Measurements from ENCODE around the gene DNER.

DNER gene

DNA sequence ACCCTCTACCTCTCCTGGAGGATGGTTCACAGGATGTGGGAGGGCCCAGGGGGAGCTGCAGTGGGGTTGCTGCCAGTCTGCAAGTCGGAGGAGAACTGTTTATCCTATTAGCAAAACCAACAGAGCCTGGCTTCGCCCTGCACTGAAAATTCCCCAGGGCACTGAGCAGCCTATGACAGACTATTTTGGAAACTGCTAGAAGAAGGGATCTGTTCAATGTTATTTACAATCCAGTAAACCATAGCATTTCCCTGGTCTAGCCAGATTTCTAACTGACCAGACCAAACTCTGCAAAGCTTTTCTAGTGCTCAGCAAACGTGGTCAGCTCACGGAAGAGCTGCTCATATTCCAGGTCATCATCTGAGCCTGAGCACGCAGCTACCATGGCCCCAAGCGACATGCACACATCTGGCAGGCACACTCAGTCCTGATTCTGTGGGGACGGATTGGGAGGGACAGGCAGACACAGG, 378.4 kb downstream of the DNER start:
- DNase-seq (ENCODE audit: low read depth), result no peak

DNA sequence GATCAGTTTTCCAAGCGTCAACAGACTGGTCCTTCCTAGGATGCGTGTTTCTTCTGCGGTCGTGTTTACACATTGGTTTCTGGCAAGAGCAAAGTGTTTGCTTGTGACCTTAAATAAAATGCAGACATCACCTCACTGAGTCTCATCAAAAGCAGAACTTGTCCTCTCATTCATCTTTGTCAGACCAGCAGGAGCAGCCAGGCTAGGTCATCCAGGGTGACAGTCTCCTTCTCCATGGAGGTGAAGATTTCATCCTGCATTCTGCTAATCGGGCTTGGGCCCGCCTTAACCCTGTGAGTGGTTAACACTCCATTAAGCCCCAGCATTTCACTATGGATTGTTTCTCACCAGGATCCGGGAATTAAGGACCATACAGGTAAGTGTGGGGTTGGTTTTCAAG, 379.0 kb downstream of the DNER start:
- DNase-seq (ENCODE audit: low read depth), result no peak

DNA sequence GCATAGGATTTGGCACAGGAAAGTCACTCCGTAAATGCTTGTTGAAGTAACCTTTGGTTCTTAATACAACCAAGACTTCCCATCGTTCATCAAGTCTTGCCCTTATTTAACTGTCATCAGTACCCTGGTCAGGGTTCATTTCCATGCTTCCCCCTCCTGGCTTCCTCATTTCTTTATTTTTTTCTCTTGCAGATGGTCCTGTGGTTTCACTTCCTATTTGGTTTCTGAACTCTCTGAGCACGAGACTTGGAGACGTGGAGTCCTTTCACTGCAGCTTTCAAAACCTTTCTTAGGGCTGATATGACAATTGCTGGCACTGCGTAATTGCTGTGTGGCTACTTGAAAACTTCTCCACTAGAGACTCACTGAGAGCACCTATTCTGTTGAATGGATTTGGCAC, 383.4 kb downstream of the DNER start:
- DNase-seq (ENCODE audit: low read depth), result no peak

DNA sequence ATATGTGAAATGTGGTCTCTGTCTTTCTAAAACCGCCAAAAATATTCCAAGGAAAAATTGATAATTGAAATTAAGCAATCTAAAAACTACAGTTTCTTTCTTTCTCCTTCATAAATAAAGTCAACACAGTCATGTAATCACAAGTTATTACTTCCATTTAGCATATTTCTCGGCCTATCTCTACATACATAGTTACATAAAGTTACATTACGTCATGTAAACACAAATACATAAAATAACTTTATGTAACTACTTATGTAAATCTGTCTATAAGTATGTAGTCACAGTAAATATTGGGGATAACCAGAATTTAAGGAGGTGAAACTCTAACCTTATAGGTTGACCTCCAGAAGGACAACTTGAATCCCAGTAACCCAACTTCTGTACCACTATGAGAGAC, 394.8 kb downstream of the DNER start:
- DNase-seq (ENCODE audit: low read depth), result no peak

DNA sequence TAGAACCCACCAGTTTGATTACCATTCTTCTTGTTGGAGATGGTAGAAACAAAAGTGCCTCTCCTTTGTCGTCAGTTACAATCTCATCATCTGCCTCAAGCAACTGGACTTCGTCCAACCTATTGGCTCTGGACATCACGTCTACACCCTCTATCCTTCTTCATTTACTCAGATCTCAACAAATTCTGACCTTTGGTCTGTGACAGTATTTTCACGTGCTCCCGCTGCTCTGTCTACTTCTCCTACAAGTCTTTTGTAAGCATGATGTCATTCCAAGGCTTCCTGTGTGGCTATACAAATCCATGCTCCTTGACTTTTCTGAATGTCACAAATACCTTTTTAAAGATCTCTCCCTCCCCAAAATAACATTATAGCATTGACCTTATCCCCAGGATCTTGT, 400.2 kb downstream of the DNER start:
- no peak for DNase-seq (ENCODE audit: low read depth)

DNA sequence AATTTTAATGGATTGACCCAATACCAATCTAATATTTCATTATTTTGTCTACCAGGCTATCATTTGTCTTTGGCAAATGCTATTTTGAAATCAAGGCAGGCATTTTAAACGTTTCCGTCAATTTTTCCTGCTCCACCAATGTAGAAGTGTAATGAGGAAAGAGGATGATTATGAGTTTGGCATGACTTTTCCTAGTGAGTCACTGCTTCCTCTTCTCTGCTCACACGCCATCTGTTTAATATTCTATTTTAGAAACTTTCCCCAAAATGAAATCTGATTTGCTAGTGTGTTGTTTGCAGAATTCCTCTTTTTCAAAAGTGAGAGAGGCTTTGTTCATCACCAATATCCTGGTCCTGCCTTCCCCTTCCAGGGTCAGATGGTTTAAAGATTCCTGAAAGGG, 400.8 kb downstream of the DNER start:
- DNase-seq (ENCODE audit: low read depth), result no peak
